Gastroesophageal sphincter (tissue), 4 donors: ENCODE measurements around the gene AMDHD2. TPM values are rescaled to one million over a fixed set of nuclear protein-coding genes. Genes with fewer than 3 reads are reported as not detected.

ENCODE experiments used
- ATAC-seq: fragments of 150-250 bp; one replicate; pipeline ENCODE4 v1.9.1; 2016; ENCODE audit warnings: mild to moderate bottlenecking, moderate library complexity
- H3K27ac ChIP-seq, 4 donors: fragments of 200-600 bp; sonication (generic) in 3 of 4; 1 replicate in 3 of 4; 2 replicates in 1 of 4; pipeline ENCODE4 v1.5.1; 2016 to 2019
- H3K27me3 ChIP-seq: fragments of 200-600 bp; sonication (generic); one replicate; pipeline ENCODE4 v1.5.1; 2019
- H3K36me3 ChIP-seq, 2 donors: fragments of 200-600 bp; sonication (generic); one replicate each; pipeline ENCODE4 v1.5.1; 2019; ENCODE audit warnings: control low read depth in 1 of 2
- H3K4me1 ChIP-seq, 3 donors: fragments of 200-600 bp; sonication (generic); 1 replicate in 2 of 3; 2 replicates in 1 of 3; pipeline ENCODE4 v1.5.1; 2016 to 2019; ENCODE audit warnings: control low read depth in 2 of 3
- H3K4me3 ChIP-seq, 2 donors: fragments of 200-600 bp; sonication (generic); one replicate each; pipeline ENCODE4 v1.5.1; 2019; ENCODE audit warnings: mild to moderate bottlenecking in 1 of 2, moderate library complexity in 1 of 2
- H3K9me3 ChIP-seq, 3 donors: fragments of 200-600 bp; sonication (generic); one replicate each; pipeline ENCODE4 v1.5.1; 2017 to 2019; ENCODE audit warnings: control low read depth in 2 of 3
- EP300 ChIP-seq: sonication (generic); formaldehyde crosslinking; IDR thresholded peaks from one replicate; pipeline ENCODE4 v1.6.1; 2017; ENCODE audit warnings: antibody characterized with exemption, mild to moderate bottlenecking
- POLR2A ChIP-seq, 2 donors: fragments of 450-650 bp; IDR thresholded peaks; one replicate each; pipeline ENCODE4 v1.6.1; 2017; ENCODE audit warnings: antibody characterized with exemption in 2 of 2, mild to moderate bottlenecking in 2 of 2, moderate library complexity in 1 of 2
- POLR2AphosphoS5 ChIP-seq: sonication (generic); formaldehyde crosslinking; IDR thresholded peaks from one replicate; pipeline ENCODE4 v1.6.1; 2017; ENCODE audit warnings: antibody characterized with exemption
- WGBS, 2 donors: methylation state at CpG; one replicate each; pipeline ENCODE4 v1.1.5; 2018; ENCODE audit warnings: low coverage in 1 of 2; 5-methylcytosine and 5-hydroxymethylcytosine counted together
- total RNA-seq, 4 donors: library from RNA; depleted of rRNA; stranded (reverse); fragments of >200 nt; gene quantifications; one replicate each; pipeline ENCODE4 v1.1.0, GENCODE V29; 2016
- TF ChIP-seq, protein P1 (sequence below), 4 experiments: fragments of 200-600 bp in 2 of 4; fragments of 450-650 bp in 2 of 4; sonication (generic) in 1 of 4; IDR thresholded peaks; one replicate each; pipeline ENCODE4 v1.5.1; 2017 to 2019; ENCODE audit warnings: antibody characterized with exemption in 4 of 4, mild to moderate bottlenecking in 2 of 4, moderate library complexity in 2 of 4

AMDHD2 gene
- total RNA-seq, 4 donors from 2014 or later, result 14.0 to 29.1 (median 23.4) TPM

DNA sequence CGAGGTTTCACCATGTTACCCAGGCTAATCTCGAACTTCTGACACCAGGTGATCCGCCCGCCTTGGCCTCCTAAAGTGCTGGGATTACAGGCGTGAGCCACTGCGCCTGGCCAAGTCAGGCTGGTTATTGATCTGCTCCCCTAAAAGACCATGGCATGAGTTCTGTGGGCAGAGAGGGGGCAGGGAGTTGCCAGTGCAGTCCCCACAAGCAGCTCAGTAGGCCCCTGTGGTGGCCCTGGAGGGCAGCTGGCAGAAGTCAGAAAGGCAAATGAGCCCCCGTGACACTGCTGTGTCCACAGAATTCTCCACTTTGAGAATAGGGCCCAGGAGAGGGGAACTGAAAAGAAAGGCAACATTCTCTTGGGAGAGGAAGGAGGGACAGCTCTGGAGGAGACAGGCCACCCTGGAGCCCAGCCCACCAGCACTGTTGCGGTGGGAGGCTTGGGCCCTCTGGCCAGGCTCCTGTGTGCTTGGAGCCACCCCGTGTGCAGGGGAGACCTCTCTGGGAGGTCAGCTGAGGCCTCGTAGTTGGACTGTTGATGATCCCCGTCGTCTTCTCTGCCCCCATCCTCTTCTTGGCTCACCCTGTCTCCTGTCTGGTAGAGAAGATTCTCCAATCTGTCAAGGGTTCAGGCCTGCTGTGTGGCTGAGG is 2.1 kb upstream of the AMDHD2 start:
- Histone ChIP-seq H3K36me3 (peaks cover 0 to 21% of the 10 kb centered on the region in 2 donors), H3K4me3 (no peak overlapping the region), H3K27ac (peak overlapping the region in 3 of 4 donors; percentile 96 to 98 (median 96)), H3K4me1 (peaks cover 0 to 80% (median 58%) of the 10 kb centered on the region in 3 donors), H3K9me3 (no peaks in the 10 kb centered on the region), H3K27me3 (no peaks in the 10 kb centered on the region)
- 80% methylated on average over 1 of the region's 12 CpGs; no CpG with 5 or more reads in 1 of the 2 donors for WGBS, 2 donors
- ATAC-seq, result no peak
- no peak for TF ChIP-seq POLR2A (IDR thresholded peaks at IDR 0.05)
- TF ChIP-seq POLR2AphosphoS5, result no peak
- TF ChIP-seq EP300, result no peak
- TF ChIP-seq, protein P1, sequence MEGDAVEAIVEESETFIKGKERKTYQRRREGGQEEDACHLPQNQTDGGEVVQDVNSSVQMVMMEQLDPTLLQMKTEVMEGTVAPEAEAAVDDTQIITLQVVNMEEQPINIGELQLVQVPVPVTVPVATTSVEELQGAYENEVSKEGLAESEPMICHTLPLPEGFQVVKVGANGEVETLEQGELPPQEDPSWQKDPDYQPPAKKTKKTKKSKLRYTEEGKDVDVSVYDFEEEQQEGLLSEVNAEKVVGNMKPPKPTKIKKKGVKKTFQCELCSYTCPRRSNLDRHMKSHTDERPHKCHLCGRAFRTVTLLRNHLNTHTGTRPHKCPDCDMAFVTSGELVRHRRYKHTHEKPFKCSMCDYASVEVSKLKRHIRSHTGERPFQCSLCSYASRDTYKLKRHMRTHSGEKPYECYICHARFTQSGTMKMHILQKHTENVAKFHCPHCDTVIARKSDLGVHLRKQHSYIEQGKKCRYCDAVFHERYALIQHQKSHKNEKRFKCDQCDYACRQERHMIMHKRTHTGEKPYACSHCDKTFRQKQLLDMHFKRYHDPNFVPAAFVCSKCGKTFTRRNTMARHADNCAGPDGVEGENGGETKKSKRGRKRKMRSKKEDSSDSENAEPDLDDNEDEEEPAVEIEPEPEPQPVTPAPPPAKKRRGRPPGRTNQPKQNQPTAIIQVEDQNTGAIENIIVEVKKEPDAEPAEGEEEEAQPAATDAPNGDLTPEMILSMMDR (IDR thresholded peaks at IDR 0.05), result no peak

- H3K4me3 ChIP-seq, result peak overlapping the region in 1 of 2 donors; percentile 78
- ATAC-seq, result no peak
- peaks cover 0 to 75% (median 56%) of the 10 kb centered on the region in 3 donors for H3K4me1 ChIP-seq
- H3K27me3 ChIP-seq, result no peaks in the 10 kb centered on the region
- H3K9me3 ChIP-seq, result no peaks in the 10 kb centered on the region
- peak overlapping the region; percentile 57 to 98 (median 96) for H3K27ac ChIP-seq
- TF ChIP-seq POLR2AphosphoS5 (no peak), POLR2A (IDR thresholded peaks at IDR 0.05) (no peak)
- TF ChIP-seq, protein P1 (IDR thresholded peaks at IDR 0.05), result no peak
- H3K36me3 ChIP-seq, result peaks cover 0 to 31% of the 10 kb centered on the region in 2 donors
- WGBS, 2 donors, result 77% methylated on average over 6 of the region's 39 CpGs; no CpG with 5 or more reads in 1 of the 2 donors
Measured at GRCh38 chr16:2518823-2519710, 1.1 kb upstream of the AMDHD2 start.

DNA sequence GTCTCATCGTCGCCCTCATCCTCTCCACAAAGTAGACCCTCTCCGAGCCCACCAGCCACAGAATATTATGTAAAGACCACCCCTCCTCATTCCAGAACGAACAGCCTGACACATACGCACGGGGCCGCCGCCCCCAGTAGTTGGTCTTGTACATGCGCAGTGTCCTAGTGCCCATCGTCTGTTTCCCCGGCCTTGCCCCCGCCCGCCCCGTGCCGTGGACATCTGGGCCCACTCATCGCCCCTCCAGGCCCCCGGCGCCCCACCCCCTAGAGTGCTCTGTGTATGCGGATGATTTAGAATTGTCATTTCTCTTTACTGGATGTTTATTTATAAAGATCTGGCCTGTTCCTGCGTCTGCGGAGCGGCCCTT is 475 bp upstream of the AMDHD2 start:
- no peak for ATAC-seq
- peak overlapping the region in 1 of 2 donors; percentile 78 for H3K4me3 ChIP-seq

GRCh38 chr16:2520784-2521531 is 787 bp downstream of the AMDHD2 start:
- Histone ChIP-seq H3K36me3 (peaks cover 0 to 50% of the 10 kb centered on the region in 2 donors), H3K4me1 (peaks cover 0 to 64% (median 44%) of the 10 kb centered on the region in 3 donors)

More for the DNA sequence above, 475 bp upstream of the AMDHD2 start:
- H3K27ac ChIP-seq, result peak overlapping the region; percentile 57 to 98 (median 96)
- TF ChIP-seq POLR2AphosphoS5, result no peak
- TF ChIP-seq, protein P1 (IDR thresholded peaks at IDR 0.05), result no peak
- TF ChIP-seq POLR2A (IDR thresholded peaks at IDR 0.05), result no peak
- no peak for TF ChIP-seq EP300
- H3K36me3 ChIP-seq, result peaks cover 0 to 37% of the 10 kb centered on the region in 2 donors
- H3K4me1 ChIP-seq, result peaks cover 0 to 75% (median 56%) of the 10 kb centered on the region in 3 donors
- H3K27me3 ChIP-seq, result no peaks in the 10 kb centered on the region
- WGBS, 2 donors, result 40 to 50% methylated on average over 4 of the region's 22 CpGs
- H3K9me3 ChIP-seq, result no peaks in the 10 kb centered on the region

More at GRCh38 chr16:2520784-2521531, 787 bp downstream of the AMDHD2 start:
- no peaks in the 10 kb centered on the region for H3K9me3 ChIP-seq
- H3K4me3 ChIP-seq, result peak overlapping the region; percentile 39 to 78
- no peak for ATAC-seq
- TF ChIP-seq POLR2A (IDR thresholded peaks at IDR 0.05) (no peak), EP300 (no peak)
- TF ChIP-seq, protein P1 (IDR thresholded peaks at IDR 0.05), result peak in 1 of 4 experiments; percentile 3
- H3K27me3 ChIP-seq, result no peaks in the 10 kb centered on the region
- WGBS, 2 donors, result 0 to 46% methylated on average over 1 to 4 of the region's 41 CpGs
- peak overlapping the region; percentile 3 to 98 (median 96) for H3K27ac ChIP-seq
